Measurements from ENCODE around the gene SPDYC. TPM values are rescaled to one million over a fixed set of nuclear protein-coding genes. Genes with fewer than 3 reads are reported as not detected.

SPDYC gene
- total RNA-seq, 1 donor from 2014 or later = not detected

GRCh38 chr11:65180877-65181568 is 11.0 kb downstream of the SPDYC start:
- H3K4me3 ChIP-seq (ENCODE audit: low read depth, low read length) = peak overlapping the region; percentile 87
- DNase-seq (ENCODE audit: low read depth) = no peak
- TF ChIP-seq CTCF (conservative IDR thresholded peaks at IDR 0.05; ENCODE audit: low read depth, low read length) = peak; percentile 57

- TF ChIP-seq CTCF (conservative IDR thresholded peaks at IDR 0.05; ENCODE audit: low read depth, low read length) = no peak
- peak within 1 kb of the TSS; percentile 87 for H3K4me3 ChIP-seq (ENCODE audit: low read depth, low read length)
- no peak for DNase-seq (ENCODE audit: low read depth)
Measured at GRCh38 chr11:65181569-65182257, 11.7 kb downstream of the SPDYC start, which contains the start of gene CAPN1. CAPN1 (plus strand) TSS chr11:65181928; CDS start chr11:65182702, 774 bp downstream.

- TF ChIP-seq CTCF (conservative IDR thresholded peaks at IDR 0.05; ENCODE audit: low read depth, low read length) = no peak
- DNase-seq (ENCODE audit: low read depth) = no peak
Measured at GRCh38 chr11:65182258-65183170, 12.5 kb downstream of the SPDYC start.

GRCh38 chr11:65183201-65183891 is 13.3 kb downstream of the SPDYC start:
- no peak for TF ChIP-seq CTCF (conservative IDR thresholded peaks at IDR 0.05; ENCODE audit: low read depth, low read length)
- no peak for DNase-seq (ENCODE audit: low read depth)
- H3K4me3 ChIP-seq (ENCODE audit: low read depth, low read length) = peak overlapping the region; percentile 87

More at GRCh38 chr11:65182258-65183170, 12.5 kb downstream of the SPDYC start:
- peak overlapping the region; percentile 87 for H3K4me3 ChIP-seq (ENCODE audit: low read depth, low read length)

- no peak for DNase-seq (ENCODE audit: low read depth)
- TF ChIP-seq CTCF (conservative IDR thresholded peaks at IDR 0.05; ENCODE audit: low read depth, low read length) = no peak
- no peak overlapping the region for H3K4me3 ChIP-seq (ENCODE audit: low read depth, low read length)
Measured at GRCh38 chr11:65184146-65184545, 14.1 kb downstream of the SPDYC start.

- DNase-seq (ENCODE audit: low read depth) = no peak
- TF ChIP-seq CTCF (conservative IDR thresholded peaks at IDR 0.05; ENCODE audit: low read depth, low read length) = no peak
- H3K4me3 ChIP-seq (ENCODE audit: low read depth, low read length) = no peak overlapping the region
Measured at GRCh38 chr11:65185171-65185570, 15.1 kb downstream of the SPDYC start.
